PFSK-1 (cell line): Measurements from ENCODE around the gene EP300.

Experiments used
- FOXP2 ChIP-seq: optimal IDR thresholded peaks from 2 replicates; pipeline ENCODE3; 2011; ENCODE audit warnings: borderline replicate concordance, control low read depth, inconsistent platforms; ENCODE audit not compliant: insufficient read depth; ENCODE audit errors: extremely low read length, extremely low read depth
- POLR2AphosphoS5 ChIP-seq: IDR thresholded peaks from 2 replicates; pipeline ENCODE4 v1.6.1; 2012; ENCODE audit warnings: low read depth, mild to moderate bottlenecking, control low read depth, low read length, moderate library complexity
- REST ChIP-seq, 2 experiments: IDR thresholded peaks; 2 replicates each; pipeline versions ENCODE4 v1.6.1 to v1.8.0; 2011 to 2012; ENCODE audit warnings: low read depth in 2 of 2, low read length in 2 of 2, control low read depth in 1 of 2, inconsistent platforms in 1 of 2, mild to moderate bottlenecking in 1 of 2, moderate library complexity in 1 of 2; ENCODE audit not compliant: insufficient read depth in 1 of 2
- SIN3A ChIP-seq: IDR thresholded peaks from 2 replicates; pipeline ENCODE4 v1.6.1; 2012; ENCODE audit warnings: mild to moderate bottlenecking, low read length, moderate library complexity, borderline replicate concordance; ENCODE audit not compliant: insufficient read depth
- TAF1 ChIP-seq: IDR thresholded peaks from 2 replicates; pipeline ENCODE4 v1.6.1; 2012; ENCODE audit warnings: low read length, control low read depth, borderline replicate concordance; ENCODE audit not compliant: insufficient read depth

The EP300 gene

GRCh38 chr22:41078931-41079330 lies 13.5 kb upstream of the EP300 start:
- TF ChIP-seq FOXP2: no peak
- no peak for TF ChIP-seq SIN3A
- TF ChIP-seq REST (IDR thresholded peaks at IDR 0.05; ENCODE audit: insufficient read depth in 1 of 2, low read depth in 2 of 2, low read length in 2 of 2): no peak
- TF ChIP-seq TAF1: no peak
- TF ChIP-seq POLR2AphosphoS5: no peak

- TF ChIP-seq POLR2AphosphoS5: no peak
- TF ChIP-seq FOXP2: no peak
- no peak for TF ChIP-seq TAF1
- no peak for TF ChIP-seq SIN3A
- no peak for TF ChIP-seq REST (IDR thresholded peaks at IDR 0.05; ENCODE audit: insufficient read depth in 1 of 2, low read depth in 2 of 2, low read length in 2 of 2)
Measured at GRCh38 chr22:41085842-41086241, 6.5 kb upstream of the EP300 start.

- TF ChIP-seq TAF1 (peak; percentile 79; the same call in 1 of the 2 replicates), SIN3A (peak; percentile 6; the same call in 1 of the 2 replicates), REST (IDR thresholded peaks at IDR 0.05; ENCODE audit: insufficient read depth in 1 of 2, low read depth in 2 of 2, low read length in 2 of 2) (no peak), FOXP2 (peak; percentile 61), POLR2AphosphoS5 (peak; percentile 60)
Measured at GRCh38 chr22:41091132-41092022, 1.0 kb upstream of the EP300 start.

GRCh38 chr22:41092847-41093411 lies 537 bp downstream of the EP300 start:
- TF ChIP-seq SIN3A: peak; percentile 58; the same call in 1 of the 2 replicates
- TF ChIP-seq FOXP2: no peak
- no peak for TF ChIP-seq POLR2AphosphoS5
- peak; percentile 44; the same call in 1 of the 2 replicates for TF ChIP-seq TAF1
- TF ChIP-seq REST (IDR thresholded peaks at IDR 0.05; ENCODE audit: insufficient read depth in 1 of 2, low read depth in 2 of 2, low read length in 2 of 2): no peak
